Cortex of kidney (tissue), 1 donor: ENCODE measurements around the gene HNF1A.

Experiments
- DNase-seq: peaks from one replicate; lab custom pipeline; 2025; lab: John Stamatoyannopoulos, UW

Gene HNF1A

DNA sequence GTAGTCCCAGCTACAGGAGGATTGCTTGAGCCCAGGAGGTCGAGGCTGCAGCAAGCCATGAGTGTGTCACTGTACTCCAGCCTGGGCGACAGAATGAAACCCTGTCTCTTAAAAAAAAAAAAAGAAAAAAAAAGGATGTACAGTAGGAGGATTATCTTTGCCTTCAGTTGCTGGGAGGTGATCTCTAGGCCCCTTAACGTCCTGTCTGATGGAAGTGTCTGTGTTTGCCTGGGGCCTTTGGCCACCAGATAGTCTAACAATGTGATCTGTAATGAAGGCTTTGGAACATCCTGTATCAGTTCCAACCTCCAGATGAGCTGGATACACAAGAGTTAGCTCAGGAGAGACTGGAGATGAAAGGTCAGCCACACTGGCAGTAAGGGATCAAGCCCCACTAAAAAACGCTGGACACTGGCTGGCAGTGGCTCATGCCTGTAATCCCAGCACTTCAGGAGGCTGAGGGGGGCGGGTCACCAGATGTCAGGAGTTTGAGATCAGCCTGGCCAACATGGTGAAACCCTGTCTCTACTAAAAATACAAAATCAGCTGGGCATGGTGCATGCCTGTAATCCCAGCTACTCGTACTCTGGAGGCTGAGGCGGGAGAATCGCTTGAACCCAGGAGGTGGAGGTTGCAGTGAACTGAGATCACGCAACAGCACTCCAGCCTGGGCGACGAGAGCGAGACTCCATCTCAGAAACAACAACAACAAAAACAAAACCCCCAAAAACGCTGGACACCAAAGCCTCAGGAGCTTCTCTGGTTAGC lies 19.0 kb upstream of the HNF1A start:
- DNase-seq, result no peak

DNA sequence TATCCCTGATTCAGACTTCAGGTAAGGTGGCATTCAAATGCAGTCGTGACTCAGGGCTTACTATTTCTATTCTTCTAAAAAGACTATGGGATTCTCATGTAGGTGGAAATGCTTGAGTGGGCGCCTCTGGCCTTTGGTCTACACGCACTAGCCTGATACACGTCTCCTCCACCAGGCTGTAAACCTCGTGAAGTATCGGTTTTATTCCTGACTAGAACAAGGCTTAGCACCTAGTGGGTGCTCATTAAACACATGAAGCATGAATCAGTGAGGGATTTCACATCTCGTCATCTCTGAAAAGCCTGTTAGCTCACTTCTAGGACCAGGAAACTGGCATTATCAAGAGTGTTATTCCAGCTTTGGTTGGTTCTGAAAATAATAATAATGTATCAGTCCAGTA lies 17.7 kb upstream of the HNF1A start:
- DNase-seq, result no peak

DNA sequence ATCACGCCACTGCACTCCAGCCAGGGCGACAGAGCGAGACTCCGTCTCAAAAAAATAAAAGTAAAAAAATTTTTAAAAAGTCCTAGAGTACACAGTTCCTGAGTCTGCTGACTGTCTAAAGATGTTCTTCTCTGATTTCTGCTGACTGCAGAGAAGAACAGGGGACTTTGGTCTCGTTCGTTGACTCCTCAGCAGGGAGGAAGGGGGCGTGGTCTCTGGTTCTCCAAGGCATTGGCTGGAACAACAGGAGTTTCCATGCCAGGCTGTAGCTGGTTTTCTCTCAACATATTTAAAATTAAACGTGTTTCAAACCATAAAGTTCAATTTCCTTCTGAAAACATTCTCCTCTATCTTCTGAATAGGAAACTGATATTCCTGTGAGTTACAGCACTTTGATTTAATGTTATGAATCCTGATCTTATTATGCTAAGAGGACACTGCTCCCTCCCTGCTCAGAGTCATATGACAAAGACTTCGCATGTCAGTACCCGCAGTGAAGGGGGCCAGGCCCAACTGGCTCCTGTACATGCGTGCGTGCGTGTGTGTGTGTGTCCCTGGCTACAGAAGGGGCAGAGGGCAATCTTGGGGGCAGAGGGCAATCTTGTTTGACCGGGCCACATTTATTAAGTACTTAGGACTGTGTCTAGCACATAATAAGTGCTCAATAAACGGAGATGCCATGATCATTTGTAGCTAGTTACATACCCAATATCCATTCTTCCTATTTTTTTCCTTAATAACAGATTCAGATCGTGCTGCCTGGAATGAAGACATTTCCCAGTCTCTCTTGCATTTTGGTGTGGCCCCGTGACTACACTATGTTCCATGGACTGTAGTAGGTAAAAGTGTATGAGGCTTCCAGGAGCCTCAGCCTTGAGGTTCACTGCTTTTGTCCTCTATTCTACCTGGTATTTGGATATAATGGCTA lies 16.5 kb upstream of the HNF1A start:
- no peak for DNase-seq

DNA sequence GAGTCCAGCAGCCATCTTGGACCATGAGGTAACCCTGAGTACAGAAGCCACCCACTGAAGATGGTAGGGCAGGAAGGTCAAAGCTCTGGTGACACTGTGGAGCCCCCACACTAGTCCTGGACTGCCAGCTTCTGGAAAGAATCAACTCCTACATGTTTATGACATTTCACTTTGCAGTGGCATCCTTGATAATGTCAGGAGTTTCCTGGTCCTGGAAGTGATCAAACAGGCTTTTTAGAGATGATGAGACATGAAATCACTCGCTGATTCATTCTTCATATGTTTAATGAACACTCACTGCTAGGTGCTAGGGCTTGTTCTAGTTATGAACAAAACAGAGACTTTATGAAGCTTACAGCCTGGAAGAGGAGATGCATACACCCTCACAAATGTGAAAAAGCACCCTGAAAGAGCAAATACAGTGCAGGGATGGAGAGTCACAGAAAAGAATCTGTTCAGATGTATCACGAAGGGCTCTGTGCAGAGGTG lies 15.8 kb upstream of the HNF1A start:
- DNase-seq, result no peak

DNA sequence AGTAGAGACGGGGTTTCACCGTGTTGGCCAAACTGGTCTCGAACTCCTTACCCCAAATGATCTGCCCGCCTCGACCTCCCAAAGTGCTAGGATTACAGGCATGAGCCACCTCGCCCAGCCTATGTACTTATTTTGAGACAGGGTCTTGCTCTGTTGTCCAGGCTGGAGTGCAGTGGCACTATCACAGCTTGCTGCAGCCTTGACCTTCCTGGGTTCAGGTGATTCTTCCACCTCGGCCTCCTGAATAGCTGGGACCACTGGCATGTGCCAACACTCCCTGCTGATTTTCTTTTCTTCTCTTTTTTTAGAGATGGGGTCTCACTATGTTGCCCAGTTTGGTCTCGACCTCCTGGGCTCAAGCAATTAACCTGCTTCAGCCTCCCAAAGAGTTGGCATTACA lies 14.0 kb upstream of the HNF1A start:
- DNase-seq, result no peak

DNA sequence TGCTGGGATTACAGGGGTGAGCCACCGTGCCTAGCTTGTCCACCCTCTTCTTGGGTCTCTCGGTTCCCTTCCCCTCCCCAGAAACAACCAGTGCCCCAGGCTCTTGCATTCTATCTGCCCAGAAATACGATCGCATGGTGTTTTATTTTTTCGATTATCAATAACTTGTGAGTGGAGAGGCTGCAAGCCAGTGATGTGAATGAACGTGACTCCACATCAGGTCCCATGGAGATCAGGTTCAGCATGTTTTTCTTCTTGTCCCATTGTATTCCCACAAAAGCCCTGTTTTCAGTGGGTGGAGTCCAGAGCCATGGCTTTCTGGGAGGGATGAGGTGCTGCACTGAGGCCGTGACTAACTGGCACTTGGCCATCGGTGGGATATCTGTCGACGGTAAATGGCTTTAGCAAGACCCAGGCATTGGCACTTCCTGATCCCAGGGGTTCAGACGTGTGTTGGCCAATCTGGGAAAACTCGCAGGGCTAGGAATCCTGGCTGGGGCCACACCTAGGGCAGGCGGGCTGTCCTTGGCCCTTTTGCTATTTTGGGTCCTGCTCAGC lies 12.7 kb upstream of the HNF1A start:
- no peak for DNase-seq

DNA sequence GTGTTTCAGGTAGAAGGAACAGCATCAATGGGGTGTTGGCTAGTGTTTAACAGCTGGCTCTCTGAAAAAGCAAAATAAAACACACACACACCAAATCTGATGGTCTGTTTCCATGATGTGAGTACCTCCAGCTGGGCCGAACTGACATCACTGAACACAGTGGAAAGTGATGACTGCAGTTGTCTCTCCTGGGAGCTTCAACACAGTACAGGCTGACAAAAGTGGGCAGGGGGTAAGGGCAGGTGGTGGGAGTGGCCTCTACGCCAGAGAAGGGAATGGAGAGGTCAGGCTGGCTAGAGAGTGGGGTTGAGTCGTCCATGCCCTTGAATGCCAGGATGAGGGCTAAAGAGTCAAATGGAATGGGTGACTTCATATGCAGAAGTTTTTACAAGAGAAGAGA lies 8.0 kb upstream of the HNF1A start:
- no peak for DNase-seq

DNA sequence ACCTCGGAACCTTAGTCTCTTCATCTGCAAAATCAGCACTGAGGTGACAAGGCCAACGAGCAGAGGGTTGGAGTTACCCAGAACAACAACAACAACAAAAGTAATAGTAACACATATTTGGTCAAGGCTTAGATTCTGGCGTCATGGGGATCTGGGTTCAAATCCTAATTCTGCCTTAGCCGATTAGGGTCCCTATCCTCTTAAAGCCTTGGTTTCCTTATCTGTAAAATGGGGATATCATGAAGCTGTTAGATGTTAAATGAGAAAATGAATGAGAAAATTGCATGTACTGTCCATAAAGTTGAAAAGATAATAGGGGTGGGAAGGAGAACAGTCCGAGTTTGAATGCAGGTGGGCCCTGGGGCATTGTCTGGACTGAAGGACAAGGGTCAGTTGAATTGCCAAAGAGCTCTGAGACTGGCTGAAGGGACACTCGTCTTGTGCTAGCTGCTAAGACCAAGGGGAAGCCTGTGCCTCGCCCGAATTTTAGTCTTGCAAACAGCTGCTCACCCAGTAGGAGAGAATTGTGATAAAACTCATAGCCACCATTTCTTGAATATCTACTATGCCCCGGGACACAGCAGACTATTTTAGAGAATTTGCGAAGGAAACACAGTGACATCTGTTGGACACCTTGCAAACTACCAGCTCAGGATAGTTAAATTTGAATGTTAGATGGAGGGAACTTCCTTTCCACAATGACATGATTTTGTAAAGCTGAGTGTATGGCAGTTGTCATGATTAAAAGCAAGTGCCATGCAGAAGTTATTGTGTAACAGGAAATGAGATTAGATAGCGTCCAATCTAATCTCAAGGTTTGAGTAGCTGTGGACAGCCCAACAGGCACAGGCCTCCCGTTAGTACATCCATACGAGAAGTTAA lies 6.8 kb upstream of the HNF1A start:
- no peak for DNase-seq

DNA sequence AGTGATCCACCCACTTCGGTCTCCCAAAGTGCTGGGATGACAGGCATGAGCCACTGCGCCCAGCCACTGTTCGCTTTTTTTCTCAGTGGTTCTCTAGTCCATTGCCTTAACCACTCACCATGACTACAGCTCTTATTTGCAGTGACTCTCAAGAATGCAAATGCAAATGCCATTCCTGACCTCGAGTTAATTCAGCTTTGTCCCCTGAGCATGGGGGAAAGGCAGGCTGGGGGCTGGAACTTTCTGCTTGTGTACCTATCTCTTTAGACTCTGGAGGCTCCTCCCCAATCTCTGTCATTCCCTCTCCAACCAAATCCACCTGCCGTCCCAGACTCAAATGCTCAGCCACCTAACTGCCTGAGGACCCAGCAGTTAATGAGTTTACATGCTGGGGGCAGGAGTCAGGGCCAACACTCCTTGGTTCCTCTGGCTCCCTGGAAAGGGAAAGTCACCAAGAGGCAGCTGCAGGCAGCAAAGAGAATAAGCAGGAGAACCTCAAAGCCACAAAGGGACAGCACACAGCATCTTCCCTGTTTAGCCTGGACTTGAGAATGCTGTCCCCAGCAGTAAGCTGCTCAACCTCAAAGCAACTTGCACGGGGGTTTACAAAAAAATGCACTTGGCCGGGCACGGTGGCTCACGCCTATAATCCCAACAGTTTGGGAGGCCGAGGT lies 5.3 kb upstream of the HNF1A start:
- DNase-seq, result no peak

DNA sequence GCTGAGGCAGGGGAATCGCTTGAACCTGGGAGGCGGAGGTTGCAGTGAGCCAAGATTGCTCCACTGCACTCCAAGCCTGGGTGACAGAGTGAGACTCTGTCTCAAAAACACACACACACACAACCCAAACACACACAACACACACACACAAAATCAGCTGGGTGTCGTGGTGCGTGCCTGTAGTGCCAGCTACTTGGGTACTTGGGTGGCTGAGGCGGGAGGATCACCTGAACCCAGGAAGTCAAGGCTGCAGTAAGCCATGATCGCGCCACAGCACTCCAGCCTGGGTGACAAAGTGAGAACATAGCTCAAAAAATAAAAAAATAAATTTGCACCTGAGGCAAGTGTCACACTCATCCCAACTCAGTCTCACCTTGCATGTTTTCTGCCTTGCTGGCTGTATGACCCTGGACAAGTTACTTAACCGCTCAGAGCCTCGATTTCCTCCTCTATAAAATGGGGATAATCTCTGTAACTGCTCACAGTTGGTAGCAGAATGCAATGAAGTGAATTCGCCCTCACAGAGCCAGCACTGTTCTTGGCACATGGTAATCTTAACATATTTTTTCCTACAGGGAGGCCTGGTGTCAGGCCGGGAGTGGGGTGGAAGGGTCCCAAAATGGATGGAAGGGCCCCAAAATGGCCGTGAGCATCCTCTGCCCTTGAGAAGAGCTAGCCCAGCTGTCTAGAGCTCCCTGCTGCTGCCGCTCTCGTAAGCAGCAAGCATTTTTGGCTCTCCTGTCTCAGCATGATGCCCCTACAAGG lies 630 bp upstream of the HNF1A start:
- DNase-seq, result no peak

DNA sequence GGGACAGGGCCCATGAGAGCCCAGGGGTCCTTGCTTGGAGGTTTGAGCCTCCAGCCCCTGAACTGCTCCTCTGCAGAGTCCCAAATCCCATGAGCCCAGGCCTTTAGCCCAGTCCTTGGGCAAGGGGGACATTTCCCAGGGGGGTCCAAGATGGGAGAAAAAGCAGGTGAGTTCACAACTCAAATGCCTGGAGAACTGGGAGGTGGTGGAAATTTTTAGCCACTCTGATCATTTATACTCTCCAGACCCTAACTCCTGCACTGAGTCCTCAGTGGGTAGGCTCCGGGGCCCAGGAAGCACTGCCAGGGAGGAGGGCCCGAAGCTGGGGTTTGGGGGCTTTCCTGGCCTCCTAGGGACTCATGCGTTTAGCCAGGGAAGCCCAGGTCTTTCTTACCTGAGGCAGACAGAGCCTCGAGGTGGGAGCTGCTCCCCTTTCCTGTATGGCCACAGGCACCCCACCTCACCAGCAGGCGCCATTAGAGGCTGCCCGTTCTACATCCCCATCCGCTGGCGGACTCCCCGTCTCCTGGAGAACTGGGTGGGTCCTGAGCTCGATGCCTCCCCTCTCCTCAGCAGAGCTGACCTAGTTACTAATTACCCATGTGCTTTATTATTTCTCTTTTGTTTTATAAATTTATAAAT lies 998 bp downstream of the HNF1A start:
- DNase-seq, result no peak

DNA sequence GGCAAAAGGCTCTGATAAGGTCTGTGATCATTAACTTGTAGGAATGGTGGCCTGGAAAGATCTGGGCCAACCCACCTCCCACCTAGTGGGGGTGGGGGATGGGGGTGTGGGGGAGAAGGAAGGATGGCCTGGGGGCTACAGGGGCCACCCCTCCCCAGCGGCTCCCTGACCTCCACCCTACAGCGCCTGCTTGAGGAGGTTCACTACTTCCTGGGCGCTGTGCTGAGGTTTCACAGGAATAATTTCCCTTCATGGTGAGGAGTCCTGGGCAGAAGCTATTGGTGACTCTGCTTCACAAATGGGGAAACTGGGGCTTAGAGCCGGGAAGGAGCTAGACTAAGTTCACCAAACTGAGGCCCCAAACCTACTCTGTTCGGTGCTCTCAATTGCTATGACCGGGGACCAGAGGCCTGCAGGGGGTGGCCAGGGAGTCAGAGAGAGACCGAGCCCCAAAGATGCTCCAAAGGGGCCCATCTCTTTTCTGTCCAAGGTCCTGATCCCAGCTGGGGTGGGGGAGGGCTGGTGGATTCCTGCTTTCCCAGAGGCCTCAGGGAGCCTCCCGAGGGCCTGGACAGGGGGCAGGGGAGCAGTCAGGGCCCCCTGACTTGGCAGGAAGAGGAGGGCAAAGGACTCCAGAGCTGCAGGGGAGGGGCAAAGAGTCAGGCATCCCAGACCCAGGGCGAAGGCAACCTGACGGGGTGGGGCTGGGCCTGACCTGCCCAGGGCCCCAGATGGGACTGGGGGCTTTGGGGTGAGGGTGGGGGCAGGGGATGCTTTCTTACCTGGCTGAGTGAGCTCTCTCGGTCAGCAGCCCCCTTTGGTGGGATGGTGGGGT lies 1.7 kb downstream of the HNF1A start:
- DNase-seq, result no peak

DNA sequence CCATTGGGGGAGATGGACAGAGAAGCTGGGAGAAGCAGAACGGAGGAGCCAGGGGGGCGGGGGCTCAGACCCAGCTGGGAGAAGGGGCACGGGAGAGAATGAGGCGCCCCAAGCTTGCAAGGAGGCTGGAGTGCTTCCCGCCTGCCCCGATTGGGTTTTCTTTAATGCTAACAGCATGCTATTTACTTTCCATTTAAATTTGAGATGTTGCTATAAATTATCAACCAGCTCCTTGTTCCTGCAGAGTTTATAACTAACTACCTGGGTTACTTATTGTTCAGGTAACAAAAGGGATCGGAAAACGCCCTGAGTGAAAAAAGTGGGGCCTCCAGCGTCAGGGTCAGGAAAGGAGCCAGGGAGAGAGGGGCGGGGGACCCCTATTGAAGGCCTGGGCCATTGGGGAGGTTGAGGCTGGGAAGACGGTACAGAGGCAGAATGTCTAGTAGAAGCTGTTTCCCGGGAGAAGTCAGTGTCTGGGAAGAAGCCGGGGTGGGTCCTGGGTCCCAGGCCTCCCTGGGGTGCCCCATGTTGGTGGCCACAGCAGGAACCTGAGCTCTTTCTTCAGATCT lies 2.5 kb downstream of the HNF1A start:
- DNase-seq, result no peak

DNA sequence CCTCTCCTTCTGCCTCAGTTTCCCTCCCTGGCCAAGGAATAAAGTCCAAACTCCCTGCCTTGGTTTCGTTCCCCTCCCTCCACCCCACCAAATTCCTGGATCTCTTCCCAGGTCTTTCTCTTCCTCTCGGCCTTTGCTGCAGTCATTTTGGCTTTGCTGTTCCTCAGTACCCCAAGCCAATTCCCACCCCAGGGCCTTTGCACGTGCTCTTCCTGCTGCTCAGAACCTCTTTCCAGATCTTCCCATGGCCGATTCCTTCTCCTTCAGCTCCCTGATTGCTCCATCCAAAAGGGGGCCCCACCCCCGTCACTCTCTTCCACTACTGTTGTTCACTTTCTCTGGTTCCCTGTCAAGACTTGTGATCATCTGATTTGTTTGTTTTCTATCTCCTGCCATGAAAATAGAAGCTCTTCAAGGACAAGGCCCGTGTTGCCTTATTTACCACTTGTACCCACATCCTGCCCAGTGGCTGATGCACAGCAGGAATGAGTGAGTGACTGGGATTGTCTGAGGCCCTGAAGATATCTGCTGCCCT lies 3.1 kb downstream of the HNF1A start:
- no peak for DNase-seq

DNA sequence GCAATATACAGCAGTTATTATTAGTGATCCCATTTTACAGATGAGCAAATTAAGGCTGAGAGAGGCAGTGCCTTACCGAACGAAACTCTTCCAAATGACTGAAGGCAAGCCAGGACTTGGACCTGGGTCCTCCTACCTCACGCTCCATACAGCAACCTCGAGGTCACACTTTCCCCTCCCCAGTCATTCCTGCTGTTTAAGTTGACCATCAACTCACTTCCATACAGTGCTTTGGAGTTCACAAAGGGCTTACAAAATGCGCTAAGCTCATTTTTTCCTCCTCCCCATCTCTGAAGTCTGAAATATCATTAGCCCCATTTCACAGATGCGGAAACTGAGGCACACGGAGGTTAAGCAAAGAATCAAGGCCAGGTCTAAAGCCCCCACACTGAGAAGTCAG lies 4.3 kb downstream of the HNF1A start:
- DNase-seq, result no peak

DNA sequence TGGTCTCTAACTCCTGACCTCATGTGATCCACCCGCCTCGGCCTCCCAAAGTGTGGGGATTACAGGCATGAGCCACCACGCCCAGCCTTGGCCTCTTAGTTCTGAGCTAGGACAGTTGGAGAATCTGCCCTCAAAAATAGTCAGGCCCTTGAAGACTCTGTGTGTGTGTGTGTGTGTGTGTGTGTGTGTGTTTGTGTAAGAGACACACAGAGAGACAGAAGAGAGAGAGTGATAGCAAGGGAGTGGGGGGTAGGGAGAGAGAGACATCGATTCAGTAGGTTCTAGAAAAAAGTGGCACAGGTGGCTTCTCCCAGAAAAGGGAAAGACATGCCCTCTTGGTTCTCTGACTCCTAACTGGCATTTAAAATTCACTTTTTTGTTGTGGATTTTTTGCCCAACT lies 5.4 kb downstream of the HNF1A start:
- no peak for DNase-seq

DNA sequence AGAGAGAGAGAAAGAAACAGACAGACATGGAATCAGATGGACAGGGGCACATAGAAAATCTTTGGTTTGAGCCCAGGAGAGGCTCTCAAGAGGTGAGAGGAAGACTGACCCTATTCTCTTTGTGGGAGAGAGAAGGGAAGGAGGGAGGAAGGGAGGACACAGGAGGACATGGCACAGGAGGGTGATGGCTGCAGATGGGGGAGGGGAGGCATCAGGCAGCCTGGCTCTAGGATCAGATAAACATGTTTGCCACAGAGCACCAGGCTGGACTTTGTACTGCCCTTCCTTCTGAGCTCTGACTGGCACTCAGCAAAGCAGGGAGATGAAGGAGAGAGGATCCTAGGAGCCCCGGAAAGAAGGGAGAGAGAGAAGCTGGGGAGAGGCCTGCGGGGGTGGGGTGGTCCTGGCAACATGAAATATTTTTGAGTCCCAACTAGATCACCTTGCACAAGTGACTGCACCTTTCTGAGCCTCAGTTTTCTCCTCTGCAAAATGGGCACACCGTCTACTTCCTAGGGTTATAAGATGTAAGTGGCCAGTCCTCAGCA lies 6.1 kb downstream of the HNF1A start:
- DNase-seq, result no peak

DNA sequence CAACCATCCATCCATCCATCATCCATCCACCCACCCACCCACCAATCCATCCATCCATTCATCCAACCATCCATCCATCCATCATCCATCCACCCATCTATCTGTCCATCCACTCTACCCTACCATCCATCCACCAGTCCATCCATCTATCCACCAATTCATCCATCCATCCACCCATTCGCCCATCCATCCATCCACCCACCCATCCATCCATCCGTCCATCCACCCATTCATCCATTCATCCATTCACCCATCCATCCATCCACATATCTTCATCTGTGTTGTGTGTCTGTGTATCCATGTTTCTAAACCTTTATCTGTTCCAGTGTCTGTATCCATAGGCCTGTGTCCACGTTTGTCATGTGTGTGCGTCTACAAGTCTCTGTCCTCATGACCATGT lies 9.9 kb downstream of the HNF1A start:
- DNase-seq, result no peak
